ENCODE measurements around the gene LY9. TPM values are rescaled to one million over a fixed set of nuclear protein-coding genes. Genes with fewer than 3 reads are reported as not detected.

LY9 gene, protein sequence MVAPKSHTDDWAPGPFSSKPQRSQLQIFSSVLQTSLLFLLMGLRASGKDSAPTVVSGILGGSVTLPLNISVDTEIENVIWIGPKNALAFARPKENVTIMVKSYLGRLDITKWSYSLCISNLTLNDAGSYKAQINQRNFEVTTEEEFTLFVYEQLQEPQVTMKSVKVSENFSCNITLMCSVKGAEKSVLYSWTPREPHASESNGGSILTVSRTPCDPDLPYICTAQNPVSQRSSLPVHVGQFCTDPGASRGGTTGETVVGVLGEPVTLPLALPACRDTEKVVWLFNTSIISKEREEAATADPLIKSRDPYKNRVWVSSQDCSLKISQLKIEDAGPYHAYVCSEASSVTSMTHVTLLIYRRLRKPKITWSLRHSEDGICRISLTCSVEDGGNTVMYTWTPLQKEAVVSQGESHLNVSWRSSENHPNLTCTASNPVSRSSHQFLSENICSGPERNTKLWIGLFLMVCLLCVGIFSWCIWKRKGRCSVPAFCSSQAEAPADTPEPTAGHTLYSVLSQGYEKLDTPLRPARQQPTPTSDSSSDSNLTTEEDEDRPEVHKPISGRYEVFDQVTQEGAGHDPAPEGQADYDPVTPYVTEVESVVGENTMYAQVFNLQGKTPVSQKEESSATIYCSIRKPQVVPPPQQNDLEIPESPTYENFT
- not detected in 2 replicates for total RNA-seq

DNA sequence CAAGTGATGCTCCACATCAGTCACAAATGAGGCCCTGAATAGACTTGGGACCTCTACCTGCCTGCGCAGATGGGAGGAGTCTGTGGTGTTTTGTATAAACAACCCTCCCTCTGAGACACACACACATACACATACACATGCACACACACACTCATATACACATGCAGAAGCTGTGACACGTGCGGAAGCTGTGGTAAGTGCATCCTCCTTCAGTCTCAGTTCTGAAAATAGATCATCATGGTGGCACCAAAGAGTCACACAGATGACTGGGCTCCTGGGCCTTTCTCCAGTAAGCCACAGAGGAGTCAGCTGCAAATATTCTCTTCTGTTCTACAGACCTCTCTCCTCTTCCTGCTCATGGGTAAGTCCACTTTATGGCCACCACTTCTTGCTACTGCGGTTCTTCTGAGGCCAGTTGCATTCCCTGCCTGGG, at the start of gene LY9:
LY9 (plus strand) TSS at position 224 of the 433 bp plus-strand sequence; CDS start at position 238, 14 bp downstream.

DNA sequence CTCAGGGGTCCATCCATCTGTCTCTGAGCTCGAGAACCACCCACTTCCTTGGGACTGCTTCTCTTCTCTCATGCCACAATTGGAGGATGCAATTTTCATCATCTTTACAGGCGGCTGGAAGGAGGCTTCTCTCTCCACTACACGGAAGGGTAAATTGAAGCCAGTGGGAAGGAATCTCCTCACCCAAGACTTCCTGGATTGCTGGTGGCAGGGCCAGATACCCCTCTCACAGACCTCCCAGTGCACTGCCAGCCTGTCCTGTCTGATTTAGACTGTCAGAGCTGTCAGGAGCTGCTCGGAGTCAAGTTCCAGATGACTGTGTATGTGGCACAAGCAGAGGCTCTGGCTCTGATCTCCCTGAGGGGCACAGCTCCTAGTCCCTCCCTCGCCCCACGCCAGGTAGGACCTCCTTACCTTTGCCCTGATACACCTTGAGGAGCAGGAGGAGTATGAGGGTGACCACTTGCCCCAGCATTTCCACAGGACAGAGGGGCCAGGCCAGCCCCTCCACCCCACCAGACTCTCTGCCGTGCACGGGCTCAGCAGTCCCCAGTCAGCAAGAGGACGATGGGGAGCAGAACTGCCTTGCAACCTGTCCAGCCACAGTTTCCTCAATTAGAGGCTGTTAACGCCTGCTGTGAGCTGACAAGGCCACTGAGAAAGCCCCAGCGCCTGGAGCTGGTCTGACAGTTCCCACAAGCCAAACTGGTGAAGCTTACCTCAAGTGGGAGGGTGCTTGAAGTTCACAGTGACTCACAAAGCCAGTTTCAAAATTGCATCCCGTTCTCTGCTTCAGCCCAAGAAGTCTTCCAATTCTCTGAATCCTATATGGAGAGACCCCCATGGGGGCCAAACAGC, 66.5 kb downstream of the LY9 start, which contains the start of gene CD244:
CD244 (minus strand) TSS at position 685 of the 858 bp plus-strand sequence; CDS start at position 475, 210 bp downstream.

Other genes starting within 250 kb of the LY9 start
- gene CD84, start 216.7 kb upstream of the LY9 start, total RNA-seq = not detected in 2 replicates
- not detected in 2 replicates for gene SLAMF1, start 149.1 kb upstream of the LY9 start, total RNA-seq
- gene CD48, start 84.4 kb upstream of the LY9 start, total RNA-seq = not detected in 2 replicates
- gene SLAMF7, start 56.9 kb upstream of the LY9 start, total RNA-seq = not detected in 2 replicates
- not detected in 2 replicates for gene CD244, start 66.7 kb downstream of the LY9 start, total RNA-seq
- gene ITLN1, start 89.0 kb downstream of the LY9 start, total RNA-seq = not detected in 2 replicates
- not detected in 2 replicates for gene ITLN2, start 158.6 kb downstream of the LY9 start, total RNA-seq
- 0.53 and 0.86 TPM in 2 replicates for gene F11R, start 225.0 kb downstream of the LY9 start, total RNA-seq
- 0.86 and 2.5 TPM in 2 replicates for gene TSTD1, start 242.8 kb downstream of the LY9 start, total RNA-seq
- gene USF1, start 249.8 kb downstream of the LY9 start, total RNA-seq = 65.7 and 69.8 TPM in 2 replicates